Heart left ventricle (tissue), 16 donors: ENCODE results near the gene TMCO6. TPM values are rescaled to one million over a fixed set of nuclear protein-coding genes. Genes with fewer than 3 reads are reported as not detected.
"Not testable (repeated sequence)": the region's sequence is repeated elsewhere in the genome, so short reads cannot be mapped to it uniquely, and the experiment has no call there.

Experiments
- ATAC-seq, 4 donors: fragments of 200-7000 bp; cut with Tn5 transposase; one replicate each; pipeline ENCODE4 v1.9.1; 2020 to 2022; ENCODE audit warnings: moderate library complexity in 4 of 4, mild to moderate bottlenecking in 3 of 4, moderate number of reproducible peaks in 1 of 4
- DNase-seq, 5 donors: peaks; one replicate each; pipeline ENCODE4 v3.0.0-alpha.2; 2020
- H3K27ac ChIP-seq, 12 donors: fragments of 200-600 bp; sonication (generic) in 4 of 12; one replicate each; pipeline versions ENCODE4 v1.5.0 to v1.8.0; 2016 to 2022; ENCODE audit warnings: mild to moderate bottlenecking in 2 of 12
- H3K27me3 ChIP-seq, 9 donors: fragments of 200-600 bp; sonication (generic) in 2 of 9; one replicate each; pipeline versions ENCODE4 v1.5.1 to v1.8.0; 2016 to 2022; ENCODE audit warnings: mild to moderate bottlenecking in 3 of 9
- H3K36me3 ChIP-seq, 9 donors: fragments of 200-600 bp; sonication (generic) in 2 of 9; one replicate each; pipeline versions ENCODE4 v1.5.0 to v1.8.0; 2018 to 2022; ENCODE audit warnings: mild to moderate bottlenecking in 2 of 9
- H3K4me1 ChIP-seq, 12 donors: fragments of 200-600 bp; sonication (generic) in 4 of 12; one replicate each; pipeline versions ENCODE4 v1.5.0 to v1.8.0; 2016 to 2022; ENCODE audit warnings: mild to moderate bottlenecking in 3 of 12
- H3K4me3 ChIP-seq, 12 donors: fragments of 200-600 bp; sonication (generic) in 4 of 12; one replicate each; pipeline versions ENCODE4 v1.5.0 to v1.8.0; 2017 to 2022; ENCODE audit warnings: mild to moderate bottlenecking in 9 of 12, moderate library complexity in 4 of 12
- H3K9me3 ChIP-seq, 12 donors: fragments of 200-600 bp; sonication (generic) in 4 of 12; one replicate each; pipeline versions ENCODE4 v1.5.0 to v1.8.0; 2016 to 2022; ENCODE audit warnings: mild to moderate bottlenecking in 1 of 12
- POLR2A ChIP-seq, 2 donors: fragments of 450-650 bp; IDR thresholded peaks; one replicate each; pipeline ENCODE4 v1.6.1; 2017; ENCODE audit warnings: antibody characterized with exemption in 2 of 2, mild to moderate bottlenecking in 2 of 2, moderate library complexity in 2 of 2
- WGBS, 4 donors: extraction: QIAGEN DNeasy Blood & Tissue Kit in 2 of 4; methylation state at CpG; one replicate each; pipeline versions ENCODE4 v1.1.5 to v1.1.7; 2013 to 2018; 5-methylcytosine and 5-hydroxymethylcytosine counted together
- intact Hi-C, 10 donors: fragments of 100-400 bp; cut with DNase I; formaldehyde crosslinking; loops; one replicate each; pipeline versions ENCODE4 v1.11.1 to v1.14.2; 2022
- polyA plus RNA-seq, 2 donors: library from polyadenylated mRNA; stranded (reverse); fragments of 200-250 nt; gene quantifications; one replicate each; pipeline ENCODE4 v1.2.3, GENCODE V29; 2013
- total RNA-seq, 9 donors: library from RNA; depleted of rRNA in 2 of 9; stranded (reverse); fragments of >200 nt in 2 of 9; fragmentation: NEBNext Ultra II Directional in 3 of 9; extraction: Animal tissue kit (Norgen Biotek cat#: 25700) in 3 of 9; gene quantifications; one replicate each; pipeline versions ENCODE4 v1.1.0 to v1.2.4, GENCODE V29; 2016 to 2023
- TF ChIP-seq, protein P1 (sequence below), 12 donors: fragments of 200-600 bp; sonication (generic) in 4 of 12; IDR thresholded peaks; one replicate each; pipeline versions ENCODE4 v1.5.0 to v1.8.0; 2018 to 2022; ENCODE audit warnings: antibody characterized with exemption in 12 of 12, mild to moderate bottlenecking in 5 of 12
- donor health status: ischemic (EF 13 %, LVEDD 7.1; RV severe dilation, severe dysfunction).
- donor health status: healthy with polysubstance abuse.
- donor health status: DM: no; HTN: yes; CAD: no.
- donor health status: DM: no; HTN: no; CAD: no.
- donor health status: ischemic (EF 25% LVEDD 6.9; RV normal size, moderate dysfunction).
- donor health status: ischemic (EF 25% LVEDD 5.7; RV mildly dilated, moderate dysfunction).
- donor health status: healthy.
- donor health status: DM: yes; HTN: yes; CAD: no.
- donor health status: ischemic (EF 35%, LVEDD 5.7; RV mildly dilated, moderate dysfunction).
- donor health status: nonischemic (EF 11% LVEDD 7.7; RV severe dilation, severe dysfunction).
- donor health status: DM: yes; HTN: yes; CAD: no.
- donor health status: PGD.
- donor health status: ischemic (EF 29% LVEDD 5.4; RV normal size, mild dysfunction).
- donor health status: nonischemic (EF 23%, LVEDD 6.1; RV moderate dilation, normal function).

TMCO6 gene
- total and polyA plus RNA-seq, 11 donors = 2.2 to 11.7 (median 3.9) TPM

DNA sequence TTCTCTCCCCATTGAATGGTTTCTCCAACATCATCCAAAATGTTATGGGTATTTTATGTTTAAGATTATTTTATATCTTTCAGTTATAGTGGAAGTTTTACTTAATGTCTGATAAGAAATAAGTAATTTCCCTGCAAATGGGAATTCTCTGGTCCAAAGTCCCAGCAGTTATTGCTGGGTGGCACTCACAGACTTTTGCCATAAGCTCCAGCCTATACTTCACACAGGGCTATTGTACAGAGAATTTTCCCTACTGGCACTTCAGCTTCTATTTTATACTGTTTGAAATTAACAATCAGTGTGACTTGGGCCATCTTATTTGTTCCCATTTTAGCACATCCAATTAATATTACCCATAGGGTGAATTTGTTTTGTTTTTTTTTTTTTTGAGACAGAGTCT, 39.2 kb upstream of the TMCO6 start:
- no peak overlapping the region for H3K4me3 ChIP-seq
- intact Hi-C loops = no loop called here
- DNase-seq (no peak), ATAC-seq (no peak)
- H3K4me1 ChIP-seq = peaks cover 0 to 27% (median 10%) of the 10 kb centered on the region in 12 donors
- no peak overlapping the region for H3K27ac ChIP-seq
- H3K36me3 ChIP-seq = no peaks in the 10 kb centered on the region
- TF ChIP-seq, protein P1, sequence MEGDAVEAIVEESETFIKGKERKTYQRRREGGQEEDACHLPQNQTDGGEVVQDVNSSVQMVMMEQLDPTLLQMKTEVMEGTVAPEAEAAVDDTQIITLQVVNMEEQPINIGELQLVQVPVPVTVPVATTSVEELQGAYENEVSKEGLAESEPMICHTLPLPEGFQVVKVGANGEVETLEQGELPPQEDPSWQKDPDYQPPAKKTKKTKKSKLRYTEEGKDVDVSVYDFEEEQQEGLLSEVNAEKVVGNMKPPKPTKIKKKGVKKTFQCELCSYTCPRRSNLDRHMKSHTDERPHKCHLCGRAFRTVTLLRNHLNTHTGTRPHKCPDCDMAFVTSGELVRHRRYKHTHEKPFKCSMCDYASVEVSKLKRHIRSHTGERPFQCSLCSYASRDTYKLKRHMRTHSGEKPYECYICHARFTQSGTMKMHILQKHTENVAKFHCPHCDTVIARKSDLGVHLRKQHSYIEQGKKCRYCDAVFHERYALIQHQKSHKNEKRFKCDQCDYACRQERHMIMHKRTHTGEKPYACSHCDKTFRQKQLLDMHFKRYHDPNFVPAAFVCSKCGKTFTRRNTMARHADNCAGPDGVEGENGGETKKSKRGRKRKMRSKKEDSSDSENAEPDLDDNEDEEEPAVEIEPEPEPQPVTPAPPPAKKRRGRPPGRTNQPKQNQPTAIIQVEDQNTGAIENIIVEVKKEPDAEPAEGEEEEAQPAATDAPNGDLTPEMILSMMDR (IDR thresholded peaks at IDR 0.05) = no peak
- no peak for TF ChIP-seq POLR2A (IDR thresholded peaks at IDR 0.05)
- no peaks in the 10 kb centered on the region for H3K27me3 ChIP-seq
- H3K9me3 ChIP-seq = no peaks in the 10 kb centered on the region

DNA sequence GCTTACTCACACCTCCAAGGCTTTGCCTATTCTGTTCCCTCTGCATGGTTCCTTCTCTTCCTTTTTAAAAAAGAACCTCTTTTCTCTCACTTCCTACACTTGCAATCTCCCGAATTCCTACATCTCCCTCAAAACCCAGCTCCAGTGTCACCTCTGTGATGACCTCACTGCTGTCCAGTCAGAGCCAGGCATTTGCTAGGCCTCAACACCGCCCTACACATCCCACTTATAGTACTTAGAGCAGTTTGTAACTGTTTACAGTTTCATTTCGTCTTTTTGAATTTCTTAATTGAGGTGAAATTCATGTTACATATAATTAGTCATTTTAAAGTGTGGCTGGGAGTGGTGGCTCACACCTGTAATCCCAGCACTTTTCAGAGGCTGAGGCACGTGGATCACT, 37.1 kb upstream of the TMCO6 start:
- no peak for ATAC-seq
- H3K36me3 ChIP-seq = no peaks in the 10 kb centered on the region
- peak overlapping the region in 5 of 12 donors; percentile 17 to 91 (median 52) for H3K27ac ChIP-seq

DNA sequence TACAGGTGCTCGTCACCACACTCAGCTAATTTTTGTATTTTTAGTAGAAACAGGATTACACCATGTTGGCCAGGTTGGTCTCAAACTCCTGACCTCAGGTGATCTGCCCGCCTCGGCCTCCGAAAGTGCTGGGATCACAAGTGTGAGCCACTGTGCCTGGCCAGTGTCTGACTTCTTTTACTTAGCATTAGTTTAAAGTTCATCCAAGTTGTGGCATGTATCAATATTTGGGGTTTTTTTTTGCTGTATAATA, 35.9 kb upstream of the TMCO6 start:
- intact Hi-C loops, H3K36me3 ChIP-seq, H3K9me3 ChIP-seq, H3K4me3 ChIP-seq, H3K27me3 ChIP-seq, DNase-seq, ATAC-seq: not testable (repeated sequence)
- H3K27ac ChIP-seq = peak overlapping the region in 3 of 12 donors; percentile 42 to 91 (median 57)
- WGBS, 4 donors = 87 to 95% (median 91%) methylated on average over 4 of the region's 4 CpGs
- peaks cover 0 to 14% (median 0%) of the 10 kb centered on the region in 12 donors for H3K4me1 ChIP-seq

More for the DNA sequence above, 37.1 kb upstream of the TMCO6 start:
- TF ChIP-seq POLR2A (IDR thresholded peaks at IDR 0.05) = no peak
- TF ChIP-seq, protein P1 (IDR thresholded peaks at IDR 0.05) = no peak
- no peaks in the 10 kb centered on the region for H3K27me3 ChIP-seq
- H3K4me3 ChIP-seq = no peak overlapping the region
- no peak for DNase-seq
- peaks cover 0 to 7% (median 0%) of the 10 kb centered on the region in 12 donors for H3K4me1 ChIP-seq
- H3K9me3 ChIP-seq = no peaks in the 10 kb centered on the region
- intact Hi-C loops = no loop called here
- WGBS, 4 donors = 71 to 81% (median 77%) methylated on average over 4 of the region's 4 CpGs

DNA sequence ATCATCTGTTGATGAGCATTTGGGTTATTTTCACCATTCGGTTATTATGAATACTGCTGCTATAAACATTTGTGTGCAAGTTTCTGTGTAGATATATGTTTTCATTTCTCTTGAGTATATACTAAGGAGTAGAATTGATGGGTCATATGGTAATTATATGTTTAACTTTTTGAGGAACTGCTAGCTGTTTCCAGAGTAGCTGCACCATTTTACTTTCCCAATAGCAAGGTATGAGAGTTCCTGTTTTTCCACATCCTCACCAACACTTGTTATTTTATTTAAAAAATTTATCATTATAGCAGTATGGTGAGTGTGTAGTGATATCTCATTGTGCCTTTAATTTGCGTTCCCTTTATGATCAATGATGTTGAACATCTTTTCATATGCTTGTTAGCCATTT, 35.5 kb upstream of the TMCO6 start:
- no peak for DNase-seq
- no peak for TF ChIP-seq POLR2A (IDR thresholded peaks at IDR 0.05)
- TF ChIP-seq, protein P1 (IDR thresholded peaks at IDR 0.05) = no peak
- no peak overlapping the region for H3K4me3 ChIP-seq
- H3K36me3 ChIP-seq = no peaks in the 10 kb centered on the region
- 90 to 92% (median 91%) methylated on average over 2 of the region's 2 CpGs for WGBS, 4 donors
- peaks cover 0 to 18% (median 0%) of the 10 kb centered on the region in 12 donors for H3K4me1 ChIP-seq
- intact Hi-C loops = no loop called here
- no peaks in the 10 kb centered on the region for H3K9me3 ChIP-seq
- ATAC-seq = no peak
- peak overlapping the region in 1 of 12 donors; percentile 91 for H3K27ac ChIP-seq
- no peaks in the 10 kb centered on the region for H3K27me3 ChIP-seq

DNA sequence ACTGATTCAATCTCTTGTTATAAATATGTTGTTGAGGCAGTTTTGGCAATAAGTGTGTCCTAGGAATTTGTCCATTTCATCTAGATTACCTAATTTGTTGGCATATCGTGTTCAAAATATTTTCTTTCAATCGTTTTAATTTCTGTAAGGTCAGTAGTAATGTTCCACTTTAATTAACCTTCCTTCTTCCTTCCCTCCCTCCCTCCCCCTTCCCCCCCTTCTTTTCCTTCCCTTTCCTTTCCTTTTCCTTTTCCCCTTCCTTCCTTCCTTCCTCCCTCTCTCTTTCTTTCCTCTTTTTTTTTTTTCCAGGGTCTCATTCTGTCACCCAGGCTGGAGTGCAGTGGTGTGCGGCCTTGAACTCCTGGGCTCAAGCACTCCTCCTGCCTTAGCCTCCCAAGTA, 33.4 kb upstream of the TMCO6 start:
- Histone ChIP-seq H3K27me3 (no peaks in the 10 kb centered on the region), H3K36me3 (no peaks in the 10 kb centered on the region), H3K4me1 (peaks cover 0 to 40% (median 0%) of the 10 kb centered on the region in 12 donors), H3K27ac (peak overlapping the region in 1 of 12 donors; percentile 65), H3K9me3 (peaks cover 0 to 5% (median 0%) of the 10 kb centered on the region in 12 donors), H3K4me3 (no peak overlapping the region)
- 75 to 88% (median 84%) methylated on average over 3 of the region's 3 CpGs for WGBS, 4 donors
- no peak for TF ChIP-seq POLR2A (IDR thresholded peaks at IDR 0.05)
- TF ChIP-seq, protein P1 (IDR thresholded peaks at IDR 0.05) = no peak
- ATAC-seq = no peak
- intact Hi-C loops = no loop called here
- DNase-seq = no peak
